Hippocampal formation (tissue), 2 donors: ENCODE measurements around the gene HEATR5A.
A peak's percentile ranks its signal among the peaks of the same experiment; 100 is the strongest.

Experiments
- DNase-seq, 2 donors: peaks; one replicate each; lab custom pipeline; 2025; lab: John Stamatoyannopoulos, UW

Gene HEATR5A

GRCh38 chr14:31426663-31427062 is 6.3 kb upstream of the HEATR5A start:
- no peak for DNase-seq

GRCh38 chr14:31425905-31426304 is 5.6 kb upstream of the HEATR5A start:
- no peak for DNase-seq

- DNase-seq: no peak
Measured at GRCh38 chr14:31421200-31421599, 850 bp upstream of the HEATR5A start.

GRCh38 chr14:31419967-31420318 is 407 bp downstream of the HEATR5A start:
- DNase-seq: peak in 1 of 2 donors; percentile 47

- no peak for DNase-seq
Measured at GRCh38 chr14:31419179-31419966, 977 bp downstream of the HEATR5A start.

GRCh38 chr14:31418440-31418839 is 1.9 kb downstream of the HEATR5A start:
- DNase-seq: no peak

- no peak for DNase-seq
Measured at GRCh38 chr14:31414190-31414833, 6.0 kb downstream of the HEATR5A start.

- no peak for DNase-seq
Measured at GRCh38 chr14:31411218-31411727, 9.1 kb downstream of the HEATR5A start.

GRCh38 chr14:31410048-31410650 is 10.2 kb downstream of the HEATR5A start:
- DNase-seq: no peak

GRCh38 chr14:31408421-31408820 is 11.9 kb downstream of the HEATR5A start:
- no peak for DNase-seq

GRCh38 chr14:31405599-31406232 is 14.6 kb downstream of the HEATR5A start:
- DNase-seq: no peak

GRCh38 chr14:31405106-31405505 is 15.2 kb downstream of the HEATR5A start:
- no peak for DNase-seq

GRCh38 chr14:31403707-31404106 is 16.6 kb downstream of the HEATR5A start:
- DNase-seq: no peak

- no peak for DNase-seq
Measured at GRCh38 chr14:31402764-31403439, 17.4 kb downstream of the HEATR5A start.

- DNase-seq: no peak
Measured at GRCh38 chr14:31401369-31401932, 18.9 kb downstream of the HEATR5A start.

- no peak for DNase-seq
Measured at GRCh38 chr14:31400031-31400638, 20.2 kb downstream of the HEATR5A start.

- DNase-seq: no peak
Measured at GRCh38 chr14:31395572-31396205, 24.7 kb downstream of the HEATR5A start.

GRCh38 chr14:31395119-31395518 is 25.2 kb downstream of the HEATR5A start:
- no peak for DNase-seq

GRCh38 chr14:31391977-31392503 is 28.3 kb downstream of the HEATR5A start:
- DNase-seq: no peak

- no peak for DNase-seq
Measured at GRCh38 chr14:31391473-31391872, 28.9 kb downstream of the HEATR5A start.
